Panc1 (cell line): Measurements from ENCODE around the gene LPP. TPM values are rescaled to one million over a fixed set of nuclear protein-coding genes. Genes with fewer than 3 reads are reported as not detected.

Experiments
- ATAC-seq: fragments of 200-7000 bp; cut with Tn5 transposase; 2 replicates; pipeline ENCODE4 v1.9.1; 2020; ENCODE audit warnings: mild to moderate bottlenecking, moderate library complexity
- BruUV-seq: library from RNA; stranded (reverse); fragments of 400-500 nt; replicated peaks from 2 replicates; lab custom pipeline; 2021; lab: Mats Ljungman, UMichigan
- CTCF ChIA-PET: fragments of 300-600 bp; sonication (Branson Sonifier 250); formaldehyde crosslinking; loops from one replicate; lab custom pipeline; 2022; ENCODE audit warnings: antibody characterized with exemption; lab: Charles Lee
- POLR2A ChIA-PET: fragments of 300-600 bp; sonication (Branson Sonifier 250); formaldehyde crosslinking; loops from one replicate; lab custom pipeline; 2022; ENCODE audit warnings: antibody characterized with exemption; lab: Charles Lee
- DNase-seq: peaks from one replicate; pipeline ENCODE4 v3.0.0-alpha.2; 2010; ENCODE audit warnings: low read depth, low spot score
- H3K27ac ChIP-seq: 2 replicates; pipeline ENCODE4 v1.5.1; 2011; ENCODE audit warnings: mild to moderate bottlenecking, low read length, inconsistent platforms
- H3K27me3 ChIP-seq: fragments of 200-500 bp; sonication (Bioruptor generic); 2 replicates; pipeline ENCODE4 v1.6.0; 2014; ENCODE audit warnings: low read length, inconsistent platforms; ENCODE audit not compliant: control insufficient read depth, insufficient read depth
- H3K36me3 ChIP-seq: fragments of 200-500 bp; sonication (Bioruptor generic); 2 replicates; pipeline ENCODE4 v1.5.1; 2014; ENCODE audit warnings: inconsistent platforms, mild to moderate bottlenecking, low read length, moderate library complexity; ENCODE audit not compliant: control insufficient read depth, insufficient read depth
- H3K4me1 ChIP-seq: 2 replicates; pipeline ENCODE4 v1.5.1; 2011; ENCODE audit warnings: inconsistent platforms, mild to moderate bottlenecking, low read length, moderate library complexity; ENCODE audit not compliant: control insufficient read depth, insufficient read depth
- H3K4me3 ChIP-seq, 2 experiments: 2 replicates each; pipeline ENCODE4 v1.5.1; 2011 to 2012; ENCODE audit warnings: low read depth in 2 of 2, low read length in 2 of 2, mild to moderate bottlenecking in 2 of 2, inconsistent platforms in 1 of 2, moderate library complexity in 1 of 2
- H3K9me3 ChIP-seq: fragments of 200-500 bp; sonication (Bioruptor generic); 2 replicates; pipeline ENCODE4 v1.5.1; 2014; ENCODE audit warnings: low read depth, mild to moderate bottlenecking, inconsistent platforms, low read length, moderate library complexity; ENCODE audit not compliant: control insufficient read depth, insufficient read depth
- CTCF ChIP-seq: fragments of 450-650 bp; IDR thresholded peaks from 2 replicates; pipeline ENCODE4 v1.5.1; 2017; ENCODE audit warnings: mild to moderate bottlenecking
- POLR2AphosphoS5 ChIP-seq: IDR thresholded peaks from 2 replicates; pipeline ENCODE4 v1.6.1; 2012; ENCODE audit warnings: mild to moderate bottlenecking, low read depth, low read length, moderate library complexity
- REST ChIP-seq, 2 experiments: IDR thresholded peaks; 2 replicates each; pipeline ENCODE4 v1.6.1; 2011 to 2012; ENCODE audit warnings: low read depth in 2 of 2, control low read depth in 1 of 2, low read length in 1 of 2, mild to moderate bottlenecking in 1 of 2, moderate library complexity in 1 of 2; ENCODE audit not compliant: insufficient read depth in 1 of 2
- SIN3A ChIP-seq: IDR thresholded peaks from 2 replicates; pipeline ENCODE4 v1.6.1; 2012; ENCODE audit warnings: low read depth, mild to moderate bottlenecking, low read length, moderate library complexity, borderline replicate concordance; ENCODE audit not compliant: insufficient read depth
- TCF7L2 ChIP-seq: IDR thresholded peaks from 2 replicates; pipeline ENCODE4 v1.6.1; 2011; ENCODE audit warnings: mild to moderate bottlenecking, low read depth, low read length, inconsistent platforms
- in situ Hi-C: cut with HindIII; loops from 2 replicates; pipeline ENCODE4 v1.10.0; 2016; ENCODE audit warnings: low sequenced_read_pairs, low pct_unique_long_range_greater_than_20kb
- intact Hi-C: fragments of 100-400 bp; cut with micrococcal nuclease; formaldehyde crosslinking; loops from one replicate; pipeline ENCODE4 v1.10.0; 2022; ENCODE audit not compliant: unreplicated experiment
- total RNA-seq: library from RNA; stranded (reverse); gene quantifications from one replicate; pipeline ENCODE4 v1.2.1, GENCODE V29; 2021; ENCODE audit not compliant: unreplicated experiment

The LPP gene
- total RNA-seq, 1 experiment from 2014 or later: 90.0 TPM

GRCh38 chr3:188286087-188286513 lies 132.1 kb downstream of the LPP start:
- H3K27ac ChIP-seq: peak overlapping the region; percentile 37
- peak; percentile 82 for DNase-seq
- no TSS peak for BruUV-seq
- H3K4me3 ChIP-seq: no peak overlapping the region
- no peaks in the 10 kb centered on the region for H3K36me3 ChIP-seq
- TF ChIP-seq CTCF: no peak
- TF ChIP-seq POLR2AphosphoS5: no peak
- TF ChIP-seq SIN3A: no peak
- no peak for TF ChIP-seq REST (IDR thresholded peaks at IDR 0.05; ENCODE audit: insufficient read depth in 1 of 2, low read depth in 2 of 2, low read length in 1 of 2)
- TF ChIP-seq TCF7L2: no peak
- peaks cover 46% of the 10 kb centered on the region for H3K4me1 ChIP-seq
- POLR2A ChIA-PET: no interaction called here
- CTCF ChIA-PET: no interaction called here
- in situ Hi-C loops: loop anchor here (25.0 kb wide), 1 partner anchor 549 kb away; the partner anchor contains the start of gene BCL6
- intact Hi-C loops: no loop called here
- no peaks in the 10 kb centered on the region for H3K27me3 ChIP-seq
- H3K9me3 ChIP-seq: no peaks in the 10 kb centered on the region
- peak; percentile 75 for ATAC-seq

GRCh38 chr3:188287339-188287738 lies 133.4 kb downstream of the LPP start:
- H3K4me3 ChIP-seq: no peak overlapping the region
- CTCF ChIA-PET: no interaction called here
- in situ Hi-C loops (loop anchor here (25.0 kb wide), 1 partner anchor 550 kb away; the partner anchor contains the start of gene BCL6), intact Hi-C loops (no loop called here)
- TF ChIP-seq SIN3A (no peak), CTCF (no peak), TCF7L2 (no peak), POLR2AphosphoS5 (no peak), REST (IDR thresholded peaks at IDR 0.05; ENCODE audit: insufficient read depth in 1 of 2, low read depth in 2 of 2, low read length in 1 of 2) (no peak)
- H3K27ac ChIP-seq: peak overlapping the region; percentile 10; the same call in 1 of the 2 replicates
- no peaks in the 10 kb centered on the region for H3K36me3 ChIP-seq
- no TSS peak for BruUV-seq
- H3K9me3 ChIP-seq: no peaks in the 10 kb centered on the region
- H3K27me3 ChIP-seq: no peaks in the 10 kb centered on the region
- POLR2A ChIA-PET: no interaction called here
- ATAC-seq (no peak), DNase-seq (no peak)
- H3K4me1 ChIP-seq: peaks cover 42% of the 10 kb centered on the region
